RWPE1 (cell line): ENCODE measurements around the gene HSD17B3.

Source experiments
- CTCF ChIA-PET: fragments of 350-600 bp; sonication (Branson Sonifier 250); formaldehyde crosslinking; extraction: SDS; loops from one replicate; lab custom pipeline; 2021; lab: Yijun Ruan, JAX
- POLR2A ChIA-PET: fragments of 400-600 bp; formaldehyde crosslinking; extraction: SDS; loops from one replicate; lab custom pipeline; 2020; ENCODE audit warnings: antibody characterized with exemption; ENCODE audit not compliant: low non-redundant PET; lab: Yijun Ruan, JAX
- DNase-seq: peaks from one replicate; pipeline ENCODE4 v3.0.0; 2012; ENCODE audit warnings: low spot score
- H3K27ac ChIP-seq: fragments of 450-650 bp; 2 replicates; pipeline ENCODE4 v1.5.1; 2017
- CTCF ChIP-seq: fragments of 450-650 bp; conservative IDR thresholded peaks from 2 replicates; pipeline ENCODE4 v1.5.1; 2017; ENCODE audit warnings: low read depth, mild to moderate bottlenecking

Gene HSD17B3

GRCh38 chr9:96232539-96233241 is 69.3 kb downstream of the HSD17B3 start:
- ChIA-PET CTCF (interaction anchor here (0.6 to 3.3 kb wide), 39 partner anchors 8 to 945 kb away, joined by 3 to 65 read pairs (median 4); no protein-coding TSS in a partner anchor), POLR2A (no interaction called here)
- no peak overlapping the region for H3K27ac ChIP-seq
- peak; percentile 99 for TF ChIP-seq CTCF
- peak; percentile 82 for DNase-seq

- CTCF ChIA-PET = interaction anchor here (0.6 to 3.3 kb wide), 40 partner anchors 8 to 944 kb away, joined by 3 to 65 read pairs (median 4); no protein-coding TSS in a partner anchor
- DNase-seq = no peak
- no peak for TF ChIP-seq CTCF
- H3K27ac ChIP-seq = no peak overlapping the region
- POLR2A ChIA-PET = no interaction called here
Measured at GRCh38 chr9:96232164-96232538, 69.8 kb downstream of the HSD17B3 start.

- CTCF ChIA-PET = no interaction called here
- no peak for DNase-seq
- 0 out of 2 replicates have a peak, but pooled peaks have one; percentile 13 for TF ChIP-seq CTCF
- H3K27ac ChIP-seq = no peak overlapping the region
- POLR2A ChIA-PET = no interaction called here
Measured at GRCh38 chr9:96230002-96230401, 72.0 kb downstream of the HSD17B3 start.

GRCh38 chr9:96222132-96222531 is 79.8 kb downstream of the HSD17B3 start:
- DNase-seq = peak; percentile 43
- CTCF ChIA-PET = interaction anchor here (0.7 to 1.0 kb wide), 3 partner anchors 10 to 613 kb away, joined by 3 to 7 read pairs (median 3); no protein-coding TSS in a partner anchor
- POLR2A ChIA-PET = no interaction called here
- TF ChIP-seq CTCF = peak; percentile 55
- no peak overlapping the region for H3K27ac ChIP-seq

GRCh38 chr9:96219900-96220257 is 82.1 kb downstream of the HSD17B3 start:
- DNase-seq = no peak
- TF ChIP-seq CTCF = peak; percentile 21; the same call in 1 of the 2 replicates
- H3K27ac ChIP-seq = no peak overlapping the region
- ChIA-PET CTCF (interaction anchor here (0.7 to 0.9 kb wide), 2 partner anchors 248 to 1118 kb away, joined by 3 read pairs; no protein-coding TSS in a partner anchor), POLR2A (no interaction called here)

- ChIA-PET CTCF (interaction anchor here (0.6 to 2.3 kb wide), 9 partner anchors 13 to 455 kb away, joined by 3 to 12 read pairs (median 4); no protein-coding TSS in a partner anchor), POLR2A (interaction anchor here (0.7 kb wide), 1 partner anchor 262 kb away, joined by 11 read pairs; no protein-coding TSS in a partner anchor)
- TF ChIP-seq CTCF = peak; percentile 82
- H3K27ac ChIP-seq = no peak overlapping the region
- DNase-seq = peak; percentile 48
Measured at GRCh38 chr9:96219026-96219899, 82.7 kb downstream of the HSD17B3 start.
